Measurements from ENCODE around the gene LNP1. TPM values are rescaled to one million over a fixed set of nuclear protein-coding genes. Genes with fewer than 3 reads are reported as not detected.

The LNP1 gene
- total and polyA plus RNA-seq, 2 donors (not counting 3 experiments of a cell fraction or from before 2014, with no cell fraction given), result 0.80 TPM

- CTCF ChIA-PET, result no interaction called here
- POLR2A ChIA-PET, result no interaction called here
- dilution Hi-C loops (cut with MboI; ENCODE audit: extremely low pct_ligation_motif_present, low sequenced_read_pairs) (no loop called here), intact Hi-C loops (cut with micrococcal nuclease) (no loop called here)
- no peaks in the 10 kb centered on the region for H4K20me1 ChIP-seq (replicated peaks; ENCODE audit: control insufficient read depth, extremely low read depth, insufficient read depth, low read length)
- H3K4me3 ChIP-seq (replicated peaks in 1 of 3; ENCODE audit: insufficient read depth in 1 of 3, low read depth in 1 of 3, low read length in 3 of 3), result no peak overlapping the region
- H3K9me3 ChIP-seq (replicated peaks; ENCODE audit: control insufficient read depth, insufficient read depth, low read length), result no peaks in the 10 kb centered on the region
- H3K36me3 ChIP-seq (ENCODE audit: control insufficient read depth in 2 of 2, extremely low read depth in 1 of 2, insufficient read depth in 2 of 2, low read length in 2 of 2), result no peaks in the 10 kb centered on the region
- FAIRE-seq (no peak), DNase-seq (ENCODE audit: low read depth, low spot score) (no peak)
- no peaks in the 10 kb centered on the region for H3K79me2 ChIP-seq (ENCODE audit: control insufficient read depth, insufficient read depth, low read length)
- H3K9me1 ChIP-seq (replicated peaks; ENCODE audit: control insufficient read depth, extremely low read depth, insufficient read depth, low read length), result no peaks in the 10 kb centered on the region
- no peak overlapping the region for H3K27ac ChIP-seq (ENCODE audit: insufficient read depth, low read depth, low read length)
- no peak for TF ChIP-seq POLR2AphosphoS5 (IDR thresholded peaks at IDR 0.05; ENCODE audit: insufficient read depth, low read depth, low read length)
- no peak for TF ChIP-seq POLR2A (IDR thresholded peaks at IDR 0.05; ENCODE audit: low read depth, low read length)
- no peak for TF ChIP-seq GATA2 (IDR thresholded peaks at IDR 0.05; ENCODE audit: insufficient read depth, insufficient read length, low read depth, low read length)
- TF ChIP-seq, protein P1, sequence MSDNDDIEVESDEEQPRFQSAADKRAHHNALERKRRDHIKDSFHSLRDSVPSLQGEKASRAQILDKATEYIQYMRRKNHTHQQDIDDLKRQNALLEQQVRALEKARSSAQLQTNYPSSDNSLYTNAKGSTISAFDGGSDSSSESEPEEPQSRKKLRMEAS (IDR thresholded peaks at IDR 0.05; ENCODE audit: insufficient read depth, insufficient read length), result no peak
- BruUV-seq (replicated peaks), result no TSS peak
- H3K4me2 ChIP-seq (ENCODE audit: insufficient read depth, low read length), result no peak overlapping the region
- no peaks in the 10 kb centered on the region for H3K27me3 ChIP-seq (ENCODE audit: control insufficient read depth in 2 of 2, insufficient read depth in 2 of 2, low read length in 2 of 2)
- no peak overlapping the region for H2AFZ ChIP-seq (ENCODE audit: low read depth, low read length)
- H3K4me1 ChIP-seq (ENCODE audit: control insufficient read depth, extremely low read depth, insufficient read depth, low read length), result no peaks in the 10 kb centered on the region
- no peak overlapping the region for H3K9ac ChIP-seq (replicated peaks; ENCODE audit: extremely low read depth, insufficient read depth, low read length)
Observed at GRCh38 chr3:100454677-100455076, 53.3 kb downstream of the LNP1 start.

GRCh38 chr3:100455841-100456550, 54.7 kb downstream of the LNP1 start:
- CTCF ChIA-PET, result interaction anchor here (1.2 kb wide), 1 partner anchor 31 kb away, joined by 3 read pairs; no protein-coding TSS in a partner anchor

More at GRCh38 chr3:100455841-100456550, 54.7 kb downstream of the LNP1 start:
- H3K27me3 ChIP-seq (ENCODE audit: control insufficient read depth in 2 of 2, insufficient read depth in 2 of 2, low read length in 2 of 2), result no peaks in the 10 kb centered on the region
- no peak overlapping the region for H3K4me2 ChIP-seq (ENCODE audit: insufficient read depth, low read length)
- no peak overlapping the region for H3K9ac ChIP-seq (replicated peaks; ENCODE audit: extremely low read depth, insufficient read depth, low read length)
- no peaks in the 10 kb centered on the region for H3K36me3 ChIP-seq (ENCODE audit: control insufficient read depth in 2 of 2, extremely low read depth in 1 of 2, insufficient read depth in 2 of 2, low read length in 2 of 2)
- no peaks in the 10 kb centered on the region for H3K9me1 ChIP-seq (replicated peaks; ENCODE audit: control insufficient read depth, extremely low read depth, insufficient read depth, low read length)
- FAIRE-seq (no peak), DNase-seq (ENCODE audit: low read depth, low spot score) (no peak)
- dilution Hi-C loops (cut with MboI; ENCODE audit: extremely low pct_ligation_motif_present, low sequenced_read_pairs), result no loop called here
- no peaks in the 10 kb centered on the region for H3K9me3 ChIP-seq (replicated peaks; ENCODE audit: control insufficient read depth, insufficient read depth, low read length)
- H3K4me1 ChIP-seq (ENCODE audit: control insufficient read depth, extremely low read depth, insufficient read depth, low read length), result no peaks in the 10 kb centered on the region
- H3K4me3 ChIP-seq (replicated peaks in 1 of 3; ENCODE audit: insufficient read depth in 1 of 3, low read depth in 1 of 3, low read length in 3 of 3), result no peak overlapping the region
- TF ChIP-seq, protein P2, sequence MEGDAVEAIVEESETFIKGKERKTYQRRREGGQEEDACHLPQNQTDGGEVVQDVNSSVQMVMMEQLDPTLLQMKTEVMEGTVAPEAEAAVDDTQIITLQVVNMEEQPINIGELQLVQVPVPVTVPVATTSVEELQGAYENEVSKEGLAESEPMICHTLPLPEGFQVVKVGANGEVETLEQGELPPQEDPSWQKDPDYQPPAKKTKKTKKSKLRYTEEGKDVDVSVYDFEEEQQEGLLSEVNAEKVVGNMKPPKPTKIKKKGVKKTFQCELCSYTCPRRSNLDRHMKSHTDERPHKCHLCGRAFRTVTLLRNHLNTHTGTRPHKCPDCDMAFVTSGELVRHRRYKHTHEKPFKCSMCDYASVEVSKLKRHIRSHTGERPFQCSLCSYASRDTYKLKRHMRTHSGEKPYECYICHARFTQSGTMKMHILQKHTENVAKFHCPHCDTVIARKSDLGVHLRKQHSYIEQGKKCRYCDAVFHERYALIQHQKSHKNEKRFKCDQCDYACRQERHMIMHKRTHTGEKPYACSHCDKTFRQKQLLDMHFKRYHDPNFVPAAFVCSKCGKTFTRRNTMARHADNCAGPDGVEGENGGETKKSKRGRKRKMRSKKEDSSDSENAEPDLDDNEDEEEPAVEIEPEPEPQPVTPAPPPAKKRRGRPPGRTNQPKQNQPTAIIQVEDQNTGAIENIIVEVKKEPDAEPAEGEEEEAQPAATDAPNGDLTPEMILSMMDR (IDR thresholded peaks at IDR 0.05; ENCODE audit: extremely low read depth in 1 of 2, insufficient read depth in 1 of 2, low read depth in 1 of 2, low read length in 2 of 2), result no peak
- TF ChIP-seq GATA2 (IDR thresholded peaks at IDR 0.05; ENCODE audit: insufficient read depth, insufficient read length, low read depth, low read length) (no peak), POLR2A (IDR thresholded peaks at IDR 0.05; ENCODE audit: low read depth, low read length) (no peak)
- no peaks in the 10 kb centered on the region for H3K79me2 ChIP-seq (ENCODE audit: control insufficient read depth, insufficient read depth, low read length)
- no peaks in the 10 kb centered on the region for H4K20me1 ChIP-seq (replicated peaks; ENCODE audit: control insufficient read depth, extremely low read depth, insufficient read depth, low read length)
- H2AFZ ChIP-seq (ENCODE audit: low read depth, low read length), result no peak overlapping the region
- intact Hi-C loops (cut with micrococcal nuclease), result no loop called here
- no TSS peak for BruUV-seq (replicated peaks)
- POLR2A ChIA-PET, result no interaction called here
- no peak overlapping the region for H3K27ac ChIP-seq (ENCODE audit: insufficient read depth, low read depth, low read length)

Measured in endothelial cell of umbilical vein (primary cell).